ENCODE results near the gene FNDC3B. TPM values are rescaled to one million over a fixed set of nuclear protein-coding genes. Genes with fewer than 3 reads are reported as not detected.

FNDC3B gene
- total and polyA plus RNA-seq, 4 donors, result 23.3 to 74.2 (median 32.9) TPM

GRCh38 chr3:172155897-172156585 is 116.7 kb downstream of the FNDC3B start:
- no peak for DNase-seq (ENCODE audit: low spot score)
- Histone ChIP-seq H3K27ac (ENCODE audit: low read depth in 1 of 2, low read length in 2 of 2) (peak overlapping the region; percentile 39 to 55), H3K9ac (ENCODE audit: low read depth in 1 of 2, low read length in 2 of 2) (no peak overlapping the region), H3K27me3 (ENCODE audit: control insufficient read depth in 4 of 4, insufficient read depth in 4 of 4, low read length in 3 of 4) (no peaks in the 10 kb centered on the region), H3K4me3 (ENCODE audit: low read depth in 1 of 3, low read length in 3 of 3) (no peak overlapping the region), H3K9me3 (ENCODE audit: control insufficient read depth in 4 of 4, low read length in 3 of 4) (no peaks in the 10 kb centered on the region), H3K36me3 (ENCODE audit: control insufficient read depth in 4 of 4, insufficient read depth in 3 of 4, low read depth in 1 of 4, low read length in 3 of 4) (peaks cover 0 to 1% (median 0%) of the 10 kb centered on the region in 4 donors), H3K4me1 (ENCODE audit: control insufficient read depth in 4 of 4, insufficient read depth in 4 of 4, low read length in 3 of 4) (peaks cover 14 to 49% (median 30%) of the 10 kb centered on the region in 4 donors)
- 55% methylated on average over 8 of the region's 8 CpGs for WGBS
- TF ChIP-seq CTCF (IDR thresholded peaks at IDR 0.05; ENCODE audit: low read depth, low read length, missing input control) (no peak), YY1 (IDR thresholded peaks at IDR 0.05) (no peak), HNF4A (conservative IDR thresholded peaks at IDR 0.05) (no peak), TAF1 (conservative IDR thresholded peaks at IDR 0.05) (no peak), FOXA2 (IDR thresholded peaks at IDR 0.05) (no peak), JUND (IDR thresholded peaks at IDR 0.05) (no peak), GABPA (IDR thresholded peaks at IDR 0.05 in 1 of 2, conservative IDR thresholded peaks at IDR 0.05 in 1 of 2) (no peak), SP1 (IDR thresholded peaks at IDR 0.05) (no peak), MAX (IDR thresholded peaks at IDR 0.05) (no peak), FOXA1 (IDR thresholded peaks at IDR 0.05) (no peak), EGR1 (IDR thresholded peaks at IDR 0.05; ENCODE audit: low read depth in 2 of 2) (no peak), ATF3 (IDR thresholded peaks at IDR 0.05) (no peak), RAD21 (IDR thresholded peaks at IDR 0.05) (no peak), RXRA (IDR thresholded peaks at IDR 0.05) (no peak), REST (IDR thresholded peaks at IDR 0.05) (no peak)
- TF ChIP-seq, protein P1, sequence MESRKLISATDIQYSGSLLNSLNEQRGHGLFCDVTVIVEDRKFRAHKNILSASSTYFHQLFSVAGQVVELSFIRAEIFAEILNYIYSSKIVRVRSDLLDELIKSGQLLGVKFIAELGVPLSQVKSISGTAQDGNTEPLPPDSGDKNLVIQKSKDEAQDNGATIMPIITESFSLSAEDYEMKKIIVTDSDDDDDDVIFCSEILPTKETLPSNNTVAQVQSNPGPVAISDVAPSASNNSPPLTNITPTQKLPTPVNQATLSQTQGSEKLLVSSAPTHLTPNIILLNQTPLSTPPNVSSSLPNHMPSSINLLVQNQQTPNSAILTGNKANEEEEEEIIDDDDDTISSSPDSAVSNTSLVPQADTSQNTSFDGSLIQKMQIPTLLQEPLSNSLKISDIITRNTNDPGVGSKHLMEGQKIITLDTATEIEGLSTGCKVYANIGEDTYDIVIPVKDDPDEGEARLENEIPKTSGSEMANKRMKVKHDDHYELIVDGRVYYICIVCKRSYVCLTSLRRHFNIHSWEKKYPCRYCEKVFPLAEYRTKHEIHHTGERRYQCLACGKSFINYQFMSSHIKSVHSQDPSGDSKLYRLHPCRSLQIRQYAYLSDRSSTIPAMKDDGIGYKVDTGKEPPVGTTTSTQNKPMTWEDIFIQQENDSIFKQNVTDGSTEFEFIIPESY (IDR thresholded peaks at IDR 0.05), result no peak

Data from liver (tissue), 9 donors.